Measurements from ENCODE around the gene GAB2.

GRCh38 chr11:78207532-78208256, 209.9 kb downstream of the GAB2 start:
- TF ChIP-seq, protein P1, sequence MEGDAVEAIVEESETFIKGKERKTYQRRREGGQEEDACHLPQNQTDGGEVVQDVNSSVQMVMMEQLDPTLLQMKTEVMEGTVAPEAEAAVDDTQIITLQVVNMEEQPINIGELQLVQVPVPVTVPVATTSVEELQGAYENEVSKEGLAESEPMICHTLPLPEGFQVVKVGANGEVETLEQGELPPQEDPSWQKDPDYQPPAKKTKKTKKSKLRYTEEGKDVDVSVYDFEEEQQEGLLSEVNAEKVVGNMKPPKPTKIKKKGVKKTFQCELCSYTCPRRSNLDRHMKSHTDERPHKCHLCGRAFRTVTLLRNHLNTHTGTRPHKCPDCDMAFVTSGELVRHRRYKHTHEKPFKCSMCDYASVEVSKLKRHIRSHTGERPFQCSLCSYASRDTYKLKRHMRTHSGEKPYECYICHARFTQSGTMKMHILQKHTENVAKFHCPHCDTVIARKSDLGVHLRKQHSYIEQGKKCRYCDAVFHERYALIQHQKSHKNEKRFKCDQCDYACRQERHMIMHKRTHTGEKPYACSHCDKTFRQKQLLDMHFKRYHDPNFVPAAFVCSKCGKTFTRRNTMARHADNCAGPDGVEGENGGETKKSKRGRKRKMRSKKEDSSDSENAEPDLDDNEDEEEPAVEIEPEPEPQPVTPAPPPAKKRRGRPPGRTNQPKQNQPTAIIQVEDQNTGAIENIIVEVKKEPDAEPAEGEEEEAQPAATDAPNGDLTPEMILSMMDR (IDR thresholded peaks at IDR 0.05): no peak
- no peak for TF ChIP-seq POLR2A (IDR thresholded peaks at IDR 0.05)

Measured in thyroid gland (tissue), 4 donors.